HG02970 (cell line): Measurements from ENCODE around the gene AURKB.

Source experiments
- ATAC-seq: cut with Tn5 transposase; IDR thresholded peaks from one replicate; pipeline ENCODE4 v1.9.1; 2021; ENCODE audit warnings: mild to moderate bottlenecking, moderate library complexity, moderate number of reproducible peaks; ENCODE audit not compliant: unreplicated experiment, low FRiP score

The AURKB gene

GRCh38 chr17:8162997-8163977 is 47.1 kb downstream of the AURKB start:
- ATAC-seq: no peak

- ATAC-seq: no peak
Measured at GRCh38 chr17:8162233-8162996, 48.0 kb downstream of the AURKB start, which contains the start of gene VAMP2. Gene VAMP2 (minus strand): TSS chr17:8162948. CDS start chr17:8162879, 69 bp downstream.

DNA sequence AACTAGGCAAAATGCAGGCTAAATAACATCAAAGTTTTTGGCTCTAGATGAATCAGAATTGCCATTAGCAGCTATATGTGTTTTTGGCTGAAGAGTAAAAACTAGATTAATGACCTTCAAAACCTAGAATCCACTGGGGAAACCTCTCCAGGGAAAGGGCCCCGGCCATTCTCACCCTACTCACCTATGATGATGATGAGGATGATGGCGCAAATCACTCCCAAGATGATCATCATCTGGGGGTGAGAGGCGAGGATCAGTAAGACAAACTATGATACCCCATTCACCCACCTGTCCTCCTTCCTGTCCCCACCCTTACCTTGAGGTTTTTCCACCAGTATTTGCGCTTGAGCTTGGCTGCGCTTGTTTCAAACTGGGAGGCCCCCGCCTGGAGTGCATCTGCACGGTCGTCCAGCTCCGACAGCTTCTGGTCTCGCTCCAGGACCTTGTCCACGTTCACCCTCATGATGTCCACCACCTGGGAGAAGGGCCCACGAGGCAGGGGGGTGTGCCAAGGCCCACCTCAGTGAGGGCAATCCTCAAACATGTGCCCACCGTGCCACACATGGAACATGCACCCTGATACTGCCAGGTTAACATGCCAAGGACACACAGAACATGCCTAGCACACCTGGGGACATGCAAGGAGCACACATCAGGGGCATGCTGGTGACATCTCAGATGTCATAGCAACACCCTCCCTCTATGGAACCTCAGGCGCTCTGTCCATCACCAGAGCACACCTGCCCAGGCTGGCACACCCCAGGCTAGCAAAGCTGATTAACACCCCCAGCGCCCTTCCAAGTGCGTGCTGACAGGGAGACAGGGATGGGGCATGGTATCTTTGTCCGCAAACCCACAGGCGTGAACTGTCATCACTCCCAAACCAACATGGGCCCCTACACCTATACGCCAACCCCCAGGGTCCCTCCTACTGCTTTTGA is 48.8 kb downstream of the AURKB start:
- no peak for ATAC-seq

DNA sequence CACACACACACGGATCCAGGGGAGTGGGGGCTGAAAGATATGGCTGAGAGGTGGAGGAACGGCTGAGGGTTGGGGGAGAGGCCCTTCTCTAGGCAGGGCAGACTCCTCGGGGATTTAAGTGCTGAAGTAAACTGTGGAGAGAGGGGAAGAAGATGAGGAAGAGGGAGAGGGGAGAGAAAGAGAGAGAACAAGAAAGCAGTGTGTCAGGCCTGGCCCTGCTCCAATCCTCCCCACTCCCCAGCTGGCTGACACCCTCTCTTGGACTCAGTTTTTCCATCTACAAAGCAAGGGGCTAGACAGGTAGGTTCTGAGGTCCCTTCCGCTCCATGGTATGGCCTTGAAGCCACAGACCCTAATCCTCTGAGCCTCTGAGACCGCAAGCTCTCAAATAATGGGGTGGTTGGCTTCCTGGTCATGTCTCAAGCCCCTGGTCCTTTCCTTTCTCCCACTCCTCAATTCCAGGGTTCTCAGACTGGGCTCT is 49.6 kb downstream of the AURKB start:
- ATAC-seq: no peak

GRCh38 chr17:8160224-8160577 is 50.2 kb downstream of the AURKB start:
- ATAC-seq: no peak

GRCh38 chr17:8159459-8160223 is 50.7 kb downstream of the AURKB start:
- ATAC-seq: no peak

- ATAC-seq: no peak
Measured at GRCh38 chr17:8159032-8159400, 51.4 kb downstream of the AURKB start.

GRCh38 chr17:8158267-8159031 is 51.9 kb downstream of the AURKB start:
- ATAC-seq: no peak

DNA sequence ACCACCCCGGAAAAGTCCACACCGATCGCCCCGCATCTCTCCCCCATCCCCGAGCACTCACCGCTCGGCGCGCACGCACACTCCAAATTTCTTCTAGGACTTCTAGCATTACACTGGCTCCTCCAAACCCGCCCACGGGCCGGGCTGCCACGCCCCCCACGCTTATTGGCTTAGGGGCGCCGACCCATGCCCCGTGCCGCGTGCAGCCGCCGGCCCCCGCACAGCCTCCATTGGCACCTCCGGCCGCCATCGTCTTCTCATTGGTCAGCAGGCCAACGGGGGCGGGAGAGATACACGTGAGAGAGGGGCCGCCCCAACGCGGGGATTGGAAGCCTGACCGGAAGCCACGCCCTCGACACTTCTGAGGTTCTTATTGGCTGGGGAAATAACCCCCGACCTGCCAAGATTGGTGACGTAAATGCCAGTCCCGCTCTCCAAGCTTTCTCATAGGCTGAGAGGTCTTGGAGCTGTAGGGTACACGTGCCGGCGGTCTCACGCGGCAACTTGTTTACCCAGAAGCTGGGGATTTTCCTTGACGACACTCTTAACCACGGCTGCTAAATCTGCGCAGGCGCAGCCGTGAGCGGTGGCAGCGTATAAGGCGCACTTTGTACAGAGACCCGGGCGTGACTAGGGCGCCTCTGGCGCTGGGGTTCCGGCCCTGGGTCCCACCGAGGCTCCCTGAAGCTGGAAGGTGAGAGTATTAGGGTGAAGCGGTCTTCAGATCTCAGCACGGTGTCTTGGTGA is 54.0 kb downstream of the AURKB start:
- ATAC-seq: peak; percentile 76

DNA sequence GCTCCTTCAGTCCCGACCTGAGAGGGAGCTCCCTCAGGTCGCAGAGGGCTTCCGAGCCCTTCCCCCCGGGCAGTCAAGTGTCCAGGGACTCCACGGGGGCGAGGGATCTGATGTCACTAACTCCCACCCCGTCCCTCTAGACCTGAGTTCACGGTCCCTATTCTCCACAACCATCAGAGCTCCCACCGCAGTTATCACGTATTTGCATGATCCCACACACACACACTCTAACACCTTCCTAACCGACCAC is 54.5 kb downstream of the AURKB start:
- no peak for ATAC-seq

DNA sequence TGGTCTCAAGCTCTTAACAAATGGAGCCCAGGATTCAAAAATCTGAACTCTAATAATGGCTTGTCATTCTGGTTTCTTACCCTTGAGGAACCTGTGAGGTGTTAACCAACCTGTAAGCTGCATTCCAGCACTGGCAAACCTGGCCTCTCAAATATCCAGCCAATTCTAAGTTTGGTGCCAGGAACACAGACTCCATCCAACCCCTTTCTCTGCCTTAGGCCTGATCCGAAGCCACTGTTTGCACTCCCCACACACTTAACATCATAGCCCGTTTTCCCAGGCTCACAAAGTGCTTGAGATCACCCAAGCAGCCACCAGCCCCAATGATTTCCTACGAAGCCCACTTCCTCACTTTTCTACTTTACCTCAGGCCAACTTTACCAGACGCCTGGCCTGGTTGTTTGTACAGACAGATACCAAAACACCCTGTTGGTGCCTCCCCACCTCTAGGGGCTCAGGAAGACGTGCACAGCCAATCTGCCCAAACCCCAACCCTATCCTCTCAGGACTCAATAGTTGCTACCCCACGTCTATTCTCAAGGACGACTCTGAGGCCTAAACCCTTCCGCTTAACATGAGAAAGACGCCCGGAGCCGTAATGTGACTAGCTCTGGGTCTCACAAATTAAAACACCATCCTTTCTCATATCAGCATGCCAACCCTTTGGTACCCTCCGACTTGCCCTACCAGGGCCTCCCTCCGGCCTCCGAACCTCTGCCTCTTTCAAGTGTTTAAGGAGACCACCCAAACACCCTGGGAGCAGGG is 55.0 kb downstream of the AURKB start:
- ATAC-seq: no peak
